Stimulated activated CD8-positive, alpha-beta memory T cell treated with anti-CD3 and anti-CD28 coated beads, Interleukin-4, amount 100 ng/mL, for 24 hours (primary cell): ENCODE data around the gene TRIM67.

ENCODE experiments used
- DNase-seq: peaks from one replicate; pipeline ENCODE4 v3.0.0-alpha.2; 2020; ENCODE audit warnings: low read depth

TRIM67 gene

DNA sequence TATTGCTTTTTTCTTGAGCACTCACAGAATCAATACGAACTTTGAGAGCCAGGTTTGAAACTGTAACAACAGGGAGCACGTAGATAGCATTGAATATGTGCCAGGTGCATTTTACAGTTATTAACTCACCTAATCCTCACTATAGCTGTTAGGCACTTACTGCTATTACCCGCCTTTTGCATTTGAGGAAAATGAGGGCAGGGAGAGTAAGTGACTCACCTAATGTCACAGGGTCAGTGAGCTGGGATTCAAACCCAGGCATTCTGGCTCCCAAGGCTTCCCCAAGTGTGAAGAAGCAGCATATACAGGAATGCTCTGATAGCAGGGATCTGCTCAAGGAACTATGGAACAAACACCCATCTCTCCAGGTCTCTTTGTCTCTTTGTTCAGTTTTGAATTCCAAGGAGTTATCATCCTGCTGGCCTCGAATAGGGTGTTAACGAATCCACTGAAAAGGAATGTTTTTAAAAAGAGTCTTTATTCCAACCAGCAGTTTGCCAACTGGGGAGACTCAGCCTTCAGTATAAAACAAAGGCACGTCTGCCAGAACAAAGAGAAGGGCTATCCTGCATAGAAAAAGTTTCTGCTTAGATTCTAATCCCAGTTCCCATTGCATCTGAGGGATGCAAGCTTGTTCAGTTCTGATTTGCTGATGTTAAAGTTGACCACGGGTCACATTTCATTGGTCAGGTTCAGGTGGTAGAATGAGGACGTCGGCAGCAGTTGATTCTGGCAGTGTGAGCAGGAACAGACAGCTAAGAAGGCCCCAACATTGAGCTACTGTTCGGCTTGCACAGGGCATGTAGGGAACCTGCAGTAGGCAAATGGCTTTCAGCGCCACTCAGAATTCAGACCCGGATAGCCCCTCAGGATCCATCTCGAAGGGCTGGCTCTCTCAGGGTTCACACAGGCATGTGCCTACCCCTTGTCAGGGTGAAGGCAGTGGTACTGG lies 22.1 kb downstream of the TRIM67 start:
- DNase-seq: no peak

DNA sequence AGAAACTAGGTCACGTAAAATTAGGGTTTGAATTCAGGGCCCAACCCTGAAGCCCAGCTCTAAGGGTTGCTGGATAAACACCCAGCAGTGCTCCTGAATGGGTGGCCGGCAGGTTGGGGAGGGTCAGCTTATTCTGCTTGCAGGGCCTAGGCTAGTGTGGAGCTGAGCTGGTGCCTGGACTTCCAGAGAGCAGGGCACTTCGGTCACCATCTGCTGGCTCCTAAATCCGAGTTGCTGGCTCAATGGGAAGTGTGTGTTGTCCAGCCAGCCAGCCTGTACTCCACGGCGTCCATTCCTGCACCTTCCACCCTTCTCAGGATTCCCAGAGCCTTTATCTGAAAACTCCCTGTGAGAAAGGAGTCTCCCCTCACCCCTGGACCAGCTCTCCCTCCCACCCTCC lies 23.0 kb downstream of the TRIM67 start:
- DNase-seq: no peak

DNA sequence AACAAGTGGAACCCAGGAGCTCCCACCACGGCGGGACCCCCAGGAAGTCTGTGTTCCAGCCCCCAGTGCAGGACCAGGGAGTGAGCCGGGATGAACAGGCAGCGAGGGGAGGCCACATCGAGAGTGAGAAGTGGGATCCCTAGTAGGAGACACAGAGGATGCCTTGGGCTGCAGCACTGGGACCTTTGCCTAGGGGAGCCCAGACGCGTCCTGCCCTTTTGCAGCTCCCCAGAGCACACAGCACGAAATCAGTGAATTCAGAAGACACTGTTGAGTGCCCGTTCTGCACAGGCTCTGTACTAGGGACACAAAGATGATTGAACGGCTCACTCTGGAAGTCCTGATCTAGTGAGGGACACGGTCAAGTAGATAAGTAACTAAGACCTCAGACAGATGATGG lies 23.5 kb downstream of the TRIM67 start:
- DNase-seq: no peak

DNA sequence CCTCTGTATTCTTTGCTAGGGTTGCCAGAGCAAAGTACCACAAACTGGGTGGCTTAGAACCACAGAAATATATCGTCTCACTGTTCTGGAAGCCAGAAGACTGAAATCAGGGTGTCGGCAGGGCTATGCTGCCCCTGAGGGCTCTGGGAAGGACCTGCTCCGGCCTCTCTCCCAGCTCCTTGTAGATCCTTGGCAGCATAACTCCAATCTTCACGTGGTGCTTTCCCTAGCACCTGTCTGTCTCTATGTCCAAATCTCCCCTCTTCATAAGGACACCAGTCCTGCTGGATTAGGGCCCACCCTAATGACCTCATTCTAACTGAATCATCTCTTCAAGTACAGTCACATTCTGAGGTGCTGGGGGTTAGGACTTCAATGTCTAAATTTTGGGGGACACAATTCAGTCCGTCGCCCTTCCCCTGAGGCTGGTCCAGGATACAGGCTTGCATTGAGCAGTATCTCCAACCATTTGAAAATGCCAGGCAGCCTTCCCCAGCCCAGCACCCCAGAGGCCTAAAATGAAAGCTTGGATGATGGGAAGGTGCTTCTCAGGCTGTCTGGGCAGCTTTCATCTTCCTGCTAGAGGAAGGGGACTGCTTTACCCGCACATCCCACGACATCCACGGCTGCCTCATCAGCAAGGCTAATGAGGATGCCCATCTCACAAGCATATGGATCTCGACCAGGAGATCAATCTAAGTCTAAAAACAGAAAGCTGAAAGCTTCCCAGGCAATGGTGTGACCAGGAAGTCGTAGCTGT lies 24.7 kb downstream of the TRIM67 start:
- no peak for DNase-seq

- no peak for DNase-seq
These were observed 25.7 kb downstream of the TRIM67 start for GRCh38 chr1:231187571-231187970.

DNA sequence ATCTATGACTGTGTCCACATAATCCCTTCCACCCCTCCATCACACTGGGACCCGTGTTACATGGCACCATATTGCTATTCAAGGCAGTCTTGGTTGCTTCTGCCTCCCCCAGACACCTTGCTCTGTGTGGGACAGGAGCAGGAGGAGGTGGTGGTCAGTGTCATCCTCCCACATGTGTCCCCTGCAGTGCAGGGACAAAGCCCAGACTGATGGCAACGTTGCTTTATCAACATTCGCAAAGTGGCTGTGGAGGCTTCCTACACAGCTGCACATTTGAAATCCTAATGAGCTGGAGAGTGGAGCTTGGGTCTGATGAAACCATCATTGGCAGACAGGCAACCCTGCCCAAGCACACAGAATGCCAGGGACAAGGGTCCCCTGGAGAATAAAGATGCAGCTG lies 26.2 kb downstream of the TRIM67 start:
- DNase-seq: no peak

GRCh38 chr1:231188768-231189167 lies 26.9 kb downstream of the TRIM67 start:
- no peak for DNase-seq

- no peak for DNase-seq
These were observed 27.9 kb downstream of the TRIM67 start for GRCh38 chr1:231189683-231190270.

GRCh38 chr1:231190456-231190855 lies 28.6 kb downstream of the TRIM67 start:
- DNase-seq: no peak

DNA sequence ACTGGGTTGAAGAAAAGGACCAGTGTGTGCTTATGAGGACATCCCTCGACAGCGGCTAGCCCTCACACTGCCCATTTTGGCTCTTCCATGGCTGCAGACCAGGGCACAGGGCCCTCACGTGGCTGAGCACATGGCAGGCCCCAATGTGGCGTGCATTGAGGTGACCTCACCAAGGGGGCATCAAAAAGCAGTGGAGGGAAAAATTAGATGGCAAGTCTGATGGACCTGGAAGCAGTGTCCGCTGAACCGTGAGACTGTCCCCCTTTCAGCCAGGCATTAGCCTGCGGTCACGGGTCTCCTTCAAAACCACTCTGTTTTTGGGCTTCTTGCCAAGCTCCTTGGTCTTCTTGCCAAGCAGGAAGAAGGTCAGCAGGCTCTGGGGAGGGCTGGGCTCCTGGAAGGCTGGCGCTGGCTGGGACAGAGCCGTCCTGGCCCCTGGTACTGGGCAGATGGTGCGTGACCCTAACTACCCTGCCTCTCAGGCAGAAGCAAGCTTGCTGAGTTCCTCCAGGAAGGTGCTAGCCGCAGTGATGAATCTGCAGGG lies 30.8 kb downstream of the TRIM67 start:
- DNase-seq: no peak

GRCh38 chr1:231193710-231194340 lies 32.0 kb downstream of the TRIM67 start:
- no peak for DNase-seq

GRCh38 chr1:231194476-231194842 lies 32.6 kb downstream of the TRIM67 start:
- DNase-seq: no peak

DNA sequence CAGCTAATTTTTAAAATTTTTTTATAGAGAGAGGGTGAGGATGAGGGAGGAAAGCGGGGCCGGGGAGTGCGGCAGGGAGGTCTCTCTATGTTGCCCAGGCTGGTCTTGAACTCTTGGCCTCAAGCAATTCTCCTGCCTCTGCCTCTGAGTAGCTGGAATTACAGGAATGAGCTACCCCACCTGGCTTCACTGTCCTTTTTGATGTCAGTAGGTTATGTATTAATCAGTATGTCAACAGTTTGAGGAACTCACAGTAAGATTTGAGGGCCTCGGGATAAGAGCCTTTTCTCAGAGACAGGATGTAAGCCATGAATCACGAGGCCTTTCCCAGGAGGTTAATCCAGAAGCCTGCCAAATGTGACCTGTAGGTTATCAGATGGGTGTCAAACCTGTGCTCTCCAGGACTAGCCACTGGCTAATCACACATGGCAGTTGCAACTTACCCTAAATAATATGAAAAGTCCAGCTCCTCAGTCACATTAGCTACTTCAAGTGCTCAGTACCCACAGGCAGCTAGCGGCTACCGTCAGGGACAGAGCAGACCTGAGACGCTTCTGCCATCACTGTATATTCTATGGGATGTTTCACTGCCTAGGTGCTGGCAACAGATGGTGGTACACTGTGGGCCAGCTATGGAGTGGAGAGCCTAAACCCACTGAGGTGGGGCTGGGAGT lies 33.1 kb downstream of the TRIM67 start:
- no peak for DNase-seq

DNA sequence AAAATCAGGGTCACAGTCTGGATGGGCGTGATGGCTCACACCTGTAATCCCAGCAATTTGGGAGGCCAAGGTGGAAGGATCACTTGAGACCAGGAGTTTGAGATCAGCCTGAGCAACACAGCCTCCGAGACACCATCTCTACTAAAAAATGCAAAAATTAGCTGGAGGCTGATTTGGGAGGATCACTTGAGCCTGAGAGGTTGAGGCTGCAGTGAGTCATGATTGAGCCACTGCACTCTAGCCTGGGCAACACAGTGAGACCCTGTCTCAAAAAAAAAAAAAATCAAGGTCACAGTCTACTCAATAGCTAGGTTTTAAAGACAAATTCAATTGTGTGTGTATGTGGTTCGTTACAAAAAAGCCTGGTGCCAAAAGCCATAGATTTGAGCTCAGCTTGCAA lies 34.4 kb downstream of the TRIM67 start:
- no peak for DNase-seq

DNA sequence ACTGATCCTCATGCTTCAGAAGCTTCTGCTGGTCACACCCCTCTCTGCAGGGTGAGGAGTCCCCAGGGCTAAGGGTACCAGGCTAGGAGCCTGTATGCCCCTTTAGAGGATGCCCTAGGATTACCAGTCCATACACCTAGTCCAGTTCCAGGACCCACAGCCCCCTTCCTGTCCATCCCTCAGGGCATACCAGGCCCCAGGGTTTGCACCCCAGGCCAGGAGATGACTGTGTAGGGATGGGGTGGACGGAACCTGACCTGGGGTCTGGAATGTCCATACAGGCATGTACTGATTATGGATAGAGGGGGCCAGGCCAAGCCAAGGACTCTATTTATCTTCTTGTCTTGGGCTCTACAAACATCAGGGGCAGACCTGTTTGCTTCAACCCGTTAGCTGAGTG lies 34.9 kb downstream of the TRIM67 start:
- DNase-seq: no peak

DNA sequence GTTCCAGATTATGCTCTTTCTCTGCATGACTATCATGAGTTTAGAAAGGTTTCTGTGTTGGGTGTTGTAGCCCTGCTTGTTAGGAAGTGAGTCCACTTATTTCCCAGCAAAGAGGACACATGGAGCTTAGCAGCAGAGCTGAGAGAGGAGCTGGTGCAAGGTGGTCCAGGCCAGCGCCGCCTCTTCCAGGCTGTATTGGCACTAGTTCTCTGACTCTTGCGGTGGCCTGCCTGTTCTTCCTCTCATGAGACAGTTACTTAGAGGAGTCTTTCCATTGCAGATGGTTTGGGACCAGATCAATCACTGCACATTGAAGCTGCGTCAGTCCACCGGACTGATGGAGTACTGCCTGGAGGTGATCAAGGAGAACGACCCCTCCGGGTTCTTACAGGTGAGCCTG lies 38.0 kb downstream of the TRIM67 start:
- no peak for DNase-seq

DNA sequence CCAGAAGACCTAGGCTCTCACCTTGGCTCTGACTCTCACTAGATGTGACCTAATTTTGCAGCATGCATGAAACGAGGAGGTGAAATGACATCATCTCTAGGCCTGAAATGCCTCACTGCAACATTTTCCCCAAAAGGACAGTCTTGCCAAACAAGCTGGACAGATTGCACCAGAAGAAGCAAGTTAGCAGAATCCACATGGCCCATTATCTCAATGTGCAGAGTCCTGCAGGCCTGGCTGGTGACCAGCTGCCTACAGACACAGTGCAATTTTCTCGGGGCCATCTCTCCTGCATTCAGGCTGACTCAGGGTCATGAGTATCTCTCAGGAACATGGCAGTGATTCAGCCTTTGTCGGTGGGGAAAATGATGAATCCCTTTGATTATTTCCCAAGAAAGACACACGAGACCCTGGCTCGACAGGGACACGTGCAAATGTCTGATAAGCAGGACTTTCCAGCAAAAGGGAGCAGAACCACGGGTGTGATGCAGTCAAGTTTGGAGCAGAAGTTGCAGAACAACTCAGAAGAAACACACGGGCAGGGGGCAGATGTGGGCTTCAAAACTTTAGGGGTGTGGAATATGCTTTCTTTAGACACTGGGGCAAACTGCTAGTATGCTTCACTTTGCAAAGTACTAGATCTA lies 38.7 kb downstream of the TRIM67 start:
- no peak for DNase-seq

DNA sequence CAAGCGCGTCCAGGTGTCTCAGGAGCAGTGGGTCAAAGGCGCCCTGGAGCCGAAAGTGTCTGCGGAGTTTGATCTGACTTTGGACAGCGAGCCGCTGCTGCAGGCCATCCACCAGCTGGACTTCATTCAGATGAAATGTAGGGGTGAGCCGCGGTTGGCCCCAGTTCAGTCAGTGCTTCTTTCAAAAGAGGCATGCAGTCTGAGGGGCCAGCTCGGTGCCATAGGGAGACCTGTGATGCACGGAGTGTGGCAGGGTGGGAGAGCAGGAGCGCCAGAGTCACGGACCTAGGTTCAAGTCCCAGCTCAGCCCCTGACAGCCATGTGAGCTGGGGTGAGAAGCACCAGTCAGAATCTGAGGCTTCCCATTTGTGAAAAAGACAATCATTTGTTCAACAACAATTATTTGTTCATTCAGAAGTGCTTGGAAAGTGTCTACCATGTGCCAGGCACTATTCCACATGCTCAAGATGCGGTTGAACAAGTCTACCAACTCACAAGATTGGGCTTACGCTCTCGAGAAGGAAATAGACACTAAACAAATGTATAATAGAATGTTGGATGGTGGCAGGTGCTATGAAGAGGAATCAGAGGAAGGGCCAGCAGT lies 39.6 kb downstream of the TRIM67 start:
- DNase-seq: no peak

GRCh38 chr1:231201979-231202633 lies 40.2 kb downstream of the TRIM67 start:
- DNase-seq: no peak
